ENCODE data around the gene OSBPL9.

GRCh38 chr1:51661081-51661518 lies 44.2 kb downstream of the OSBPL9 start:
- no peak for TF ChIP-seq CTCF (conservative IDR thresholded peaks at IDR 0.05; ENCODE audit: low read length)
- TF ChIP-seq EZH2phosphoT487 (IDR thresholded peaks at IDR 0.05; ENCODE audit: borderline replicate concordance, low read depth, low read length): no peak

Data from OCI-LY7 (cell line).